ENCODE data around the gene FANCL. TPM values are rescaled to one million over a fixed set of nuclear protein-coding genes. Genes with fewer than 3 reads are reported as not detected.
"Not testable (repeated sequence)": the region's sequence is repeated elsewhere in the genome, so short reads cannot be mapped to it uniquely, and the experiment has no call there.

The FANCL gene
- total RNA-seq, 2 experiments from 2014 or later = 27.1 to 27.3 TPM

DNA sequence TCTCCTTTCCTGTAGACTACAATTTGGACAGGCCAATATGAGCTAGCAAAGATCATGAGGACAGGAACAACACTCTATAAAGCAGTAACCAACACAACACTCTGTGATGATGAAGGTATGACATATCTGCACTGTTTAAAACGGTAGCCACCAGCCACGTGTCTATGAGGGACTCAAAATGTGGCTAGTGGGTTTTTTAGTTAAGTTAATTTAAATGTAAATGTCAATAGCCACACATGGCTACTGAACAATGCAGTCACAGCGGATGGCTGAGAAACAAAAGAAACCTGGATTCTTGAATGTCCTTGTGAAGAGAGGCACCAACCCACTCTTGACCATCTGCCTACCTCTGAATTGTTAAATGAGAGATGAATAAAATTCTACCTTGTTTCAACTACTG lies 33.9 kb downstream of the FANCL start:
- POLR2A ChIA-PET = no interaction called here
- CTCF ChIA-PET = no interaction called here

- CTCF ChIA-PET = no interaction called here
- POLR2A ChIA-PET = no interaction called here
Observed at GRCh38 chr2:58206785-58207184, 34.3 kb downstream of the FANCL start.

DNA sequence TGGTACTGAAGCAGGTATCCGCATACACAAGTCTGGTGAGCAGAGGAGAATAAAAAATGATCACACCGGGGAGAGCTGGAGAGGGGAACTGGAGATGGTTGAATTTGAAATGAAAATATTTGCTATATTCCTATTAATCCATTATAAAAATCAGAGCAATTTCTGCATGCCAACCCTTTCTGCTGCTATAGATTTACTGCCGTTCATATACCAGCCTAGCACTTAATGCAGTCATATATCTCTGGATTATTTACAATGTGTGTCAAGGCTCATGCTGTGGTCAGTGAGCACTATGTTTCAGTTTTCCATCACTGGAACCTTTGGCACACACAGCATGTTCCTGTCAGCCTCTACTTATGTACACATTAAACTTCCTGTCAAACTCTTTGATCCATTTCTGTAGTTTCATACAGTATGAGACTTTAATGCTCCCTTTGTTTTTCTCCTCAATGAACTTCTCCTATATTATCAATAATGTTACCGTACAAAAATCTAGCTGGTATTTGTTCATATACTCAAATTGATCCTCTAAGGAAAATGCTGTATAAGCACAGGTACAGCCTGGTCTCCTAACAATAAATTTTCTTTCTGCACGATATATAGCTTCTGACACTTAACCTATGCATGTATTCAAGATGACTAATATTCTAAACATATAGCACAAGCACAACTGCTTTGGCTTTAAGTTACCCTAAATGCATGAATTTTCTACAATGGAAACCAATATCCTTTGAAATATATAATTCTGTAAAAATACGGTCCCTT lies 36.7 kb downstream of the FANCL start:
- ChIA-PET CTCF (no interaction called here), POLR2A (no interaction called here)

DNA sequence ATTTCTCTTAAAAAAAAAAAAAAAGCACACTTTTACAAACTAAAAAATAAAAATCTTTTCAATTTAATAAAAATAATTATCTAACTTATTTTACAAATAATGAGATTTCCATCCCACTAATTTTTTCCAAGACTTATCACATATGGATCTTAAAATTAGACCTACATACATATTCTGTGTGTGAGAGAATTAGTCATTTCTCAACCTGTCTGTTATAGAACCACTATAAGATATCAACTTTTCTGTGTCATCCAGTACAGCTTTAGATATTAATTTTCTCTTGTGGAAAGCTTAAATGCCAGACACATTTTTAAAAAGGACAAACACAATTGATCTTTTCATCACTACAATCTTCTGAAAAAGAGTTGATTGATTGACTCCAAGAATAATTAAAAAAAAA lies 38.1 kb downstream of the FANCL start:
- CTCF ChIA-PET = interaction anchor here (0.7 kb wide), 1 partner anchor 43 kb away, joined by 3 read pairs; no protein-coding TSS in a partner anchor

DNA sequence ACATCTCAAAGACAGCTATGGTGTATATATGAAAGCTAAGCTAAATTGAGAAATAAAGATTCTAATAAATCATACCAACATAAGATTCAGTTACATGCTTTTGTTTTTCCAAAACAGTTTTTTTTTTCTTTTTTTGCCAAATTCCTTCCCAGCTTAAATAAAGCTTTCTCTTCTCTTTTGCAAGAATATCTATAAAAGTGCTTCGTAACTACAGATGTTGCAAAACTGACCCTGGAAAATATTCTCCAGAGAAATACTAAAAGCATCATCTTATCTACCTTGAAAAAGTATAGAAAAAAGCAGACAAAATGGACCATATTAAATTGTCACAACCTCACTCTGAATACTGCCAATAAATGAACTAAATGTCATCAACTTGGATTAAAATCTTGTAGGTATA lies 38.7 kb downstream of the FANCL start:
- ChIA-PET CTCF (interaction anchor here (0.7 kb wide), 1 partner anchor 44 kb away, joined by 3 read pairs; no protein-coding TSS in a partner anchor), POLR2A (no interaction called here)

More for the DNA sequence above, 38.1 kb downstream of the FANCL start:
- POLR2A ChIA-PET = no interaction called here

DNA sequence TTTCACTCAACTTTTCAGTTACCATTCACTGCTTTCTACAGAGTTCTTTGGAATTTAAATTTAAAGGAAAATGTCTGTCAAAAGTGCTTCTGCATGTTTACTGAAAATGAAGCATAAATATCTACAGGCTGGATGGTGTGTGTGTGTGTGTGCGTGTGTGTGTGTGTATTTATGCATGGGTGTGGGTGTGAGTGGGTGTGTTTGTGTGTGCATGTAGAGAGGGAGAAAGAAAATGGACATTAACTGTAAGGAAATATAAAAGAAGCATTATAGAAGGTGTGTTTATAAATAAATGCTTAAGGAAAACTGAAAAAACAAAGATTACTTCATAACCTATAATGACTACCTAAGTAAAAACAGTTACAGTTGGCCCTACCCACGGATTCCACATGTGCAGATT lies 43.2 kb downstream of the FANCL start:
- CTCF ChIA-PET = no interaction called here
- POLR2A ChIA-PET = no interaction called here

GRCh38 chr2:58195662-58196061 lies 45.5 kb downstream of the FANCL start:
- ChIA-PET CTCF (no interaction called here), POLR2A (no interaction called here)

DNA sequence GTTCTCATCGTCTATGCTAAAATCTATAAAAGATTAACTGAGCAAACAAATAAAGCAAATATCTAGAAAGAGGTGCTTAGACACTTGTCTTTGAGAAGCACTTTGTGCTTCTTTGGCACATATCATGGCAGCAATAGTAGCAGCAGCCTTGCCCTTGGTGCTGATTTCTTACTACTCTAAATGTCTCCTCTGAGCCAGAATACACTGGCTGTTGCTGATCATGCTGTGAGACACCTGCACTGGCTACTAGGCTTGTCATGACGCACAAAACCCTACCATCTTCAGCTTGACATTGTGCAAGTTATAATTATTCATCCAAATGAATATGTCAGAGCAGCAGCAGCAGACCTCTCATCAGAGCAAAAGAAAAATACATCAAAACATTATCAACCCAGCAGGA lies 46.7 kb downstream of the FANCL start:
- POLR2A ChIA-PET = no interaction called here
- CTCF ChIA-PET = no interaction called here

- POLR2A ChIA-PET, CTCF ChIA-PET: not testable (repeated sequence)
Observed at GRCh38 chr2:58187022-58187421, 54.1 kb downstream of the FANCL start.

- POLR2A ChIA-PET = no interaction called here
- CTCF ChIA-PET = no interaction called here
Observed at GRCh38 chr2:58186501-58186900, 54.6 kb downstream of the FANCL start.

GRCh38 chr2:58182527-58182926 lies 58.6 kb downstream of the FANCL start:
- CTCF ChIA-PET = no interaction called here
- POLR2A ChIA-PET = no interaction called here

- POLR2A ChIA-PET = no interaction called here
- CTCF ChIA-PET = no interaction called here
Observed at GRCh38 chr2:58180635-58181034, 60.5 kb downstream of the FANCL start.

DNA sequence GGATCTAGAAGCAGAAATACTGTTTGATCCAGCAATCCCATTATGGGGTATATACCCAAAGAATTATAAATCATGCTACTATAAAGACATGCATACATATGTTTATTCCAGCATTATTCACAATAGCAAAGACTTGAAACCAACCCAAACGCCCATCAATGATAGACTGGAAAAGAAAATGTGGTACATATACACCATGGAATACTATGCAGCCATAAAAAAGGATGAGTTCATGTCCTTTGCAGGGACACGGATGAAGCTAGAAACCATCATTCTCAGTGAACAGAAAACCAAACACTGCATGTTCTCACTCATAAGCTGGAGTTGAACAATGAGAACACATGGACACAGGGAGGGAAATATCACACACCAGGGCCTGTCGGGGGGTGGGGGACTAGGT lies 61.0 kb downstream of the FANCL start:
- CTCF ChIA-PET, POLR2A ChIA-PET: not testable (repeated sequence)

- CTCF ChIA-PET, POLR2A ChIA-PET: not testable (repeated sequence)
Observed at GRCh38 chr2:58177187-58177586, 63.9 kb downstream of the FANCL start.

- CTCF ChIA-PET, POLR2A ChIA-PET: not testable (repeated sequence)
Observed at GRCh38 chr2:58171831-58172230, 69.3 kb downstream of the FANCL start.

DNA sequence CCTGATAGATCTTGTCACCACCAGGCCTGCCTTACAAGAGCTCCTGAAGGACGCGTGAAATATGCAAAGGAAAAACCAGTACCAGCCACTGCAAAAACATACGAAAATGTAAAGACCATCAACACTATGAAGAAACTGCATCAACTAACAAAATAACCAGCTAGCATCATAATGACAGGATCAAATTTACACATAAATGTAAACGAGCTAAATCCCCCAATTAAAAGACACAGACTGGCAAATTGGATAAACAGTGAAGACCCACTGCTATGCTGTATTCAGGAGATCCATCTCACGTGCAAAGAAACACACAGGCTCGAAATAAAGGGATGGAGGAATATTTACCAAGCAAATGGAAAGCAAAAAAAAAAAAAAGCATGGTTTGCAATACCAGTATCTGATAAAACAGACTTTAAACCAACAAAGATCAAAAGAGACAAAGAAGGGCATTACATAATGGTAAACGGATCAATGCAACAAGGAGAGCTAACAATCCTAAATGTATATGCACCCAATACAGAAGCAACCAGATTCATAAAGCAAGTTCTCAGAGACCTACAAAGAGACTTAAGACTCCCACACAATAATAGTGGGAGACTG lies 70.7 kb downstream of the FANCL start:
- POLR2A ChIA-PET, CTCF ChIA-PET: not testable (repeated sequence)

GRCh38 chr2:58169845-58170244 lies 71.3 kb downstream of the FANCL start:
- POLR2A ChIA-PET, CTCF ChIA-PET: not testable (repeated sequence)

- POLR2A ChIA-PET, CTCF ChIA-PET: not testable (repeated sequence)
Observed at GRCh38 chr2:58168130-58168529, 73.0 kb downstream of the FANCL start.

GRCh38 chr2:58163913-58164312 lies 77.2 kb downstream of the FANCL start:
- POLR2A ChIA-PET = no interaction called here
- CTCF ChIA-PET = no interaction called here

GRCh38 chr2:58158481-58158880 lies 82.6 kb downstream of the FANCL start:
- ChIA-PET POLR2A (no interaction called here), CTCF (no interaction called here)

GRCh38 chr2:58157754-58158153 lies 83.4 kb downstream of the FANCL start:
- ChIA-PET POLR2A (no interaction called here), CTCF (no interaction called here)

- CTCF ChIA-PET = no interaction called here
Observed at GRCh38 chr2:58156780-58157179, 84.3 kb downstream of the FANCL start.

More at GRCh38 chr2:58156780-58157179, 84.3 kb downstream of the FANCL start:
- POLR2A ChIA-PET = no interaction called here

All from activated CD8-positive, alpha-beta memory T cell treated with anti-CD3 and anti-CD28 coated beads for 36 hours (primary cell).